HG03442 (cell line): ENCODE data around the gene DNAH17.

ENCODE experiments used
- ATAC-seq: cut with Tn5 transposase; IDR thresholded peaks from one replicate; pipeline ENCODE4 v1.9.1; 2021; ENCODE audit warnings: mild to moderate bottlenecking, moderate library complexity; ENCODE audit not compliant: unreplicated experiment

DNAH17 gene

DNA sequence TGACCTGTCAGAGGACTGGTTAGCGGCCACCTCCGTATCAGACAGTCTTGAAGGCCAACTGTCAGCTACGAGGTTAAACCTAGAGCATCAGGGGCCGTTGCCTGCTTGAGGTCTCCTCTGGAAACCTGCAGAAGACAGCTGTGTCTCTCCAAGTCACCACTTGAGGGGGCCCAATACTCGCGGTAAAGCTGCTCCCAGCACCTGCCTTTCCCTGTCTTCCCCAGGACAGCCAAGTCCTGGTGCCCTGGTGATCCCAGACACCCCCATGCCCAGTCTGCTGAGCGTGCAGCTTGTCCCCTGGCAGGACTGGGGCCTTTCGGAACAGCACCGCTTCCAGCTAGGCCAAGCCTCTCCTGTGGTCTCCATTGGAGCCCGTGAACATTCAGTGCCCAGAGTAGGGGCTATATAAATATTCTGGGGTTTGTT is 80.1 kb downstream of the DNAH17 start:
- ATAC-seq: no peak

DNA sequence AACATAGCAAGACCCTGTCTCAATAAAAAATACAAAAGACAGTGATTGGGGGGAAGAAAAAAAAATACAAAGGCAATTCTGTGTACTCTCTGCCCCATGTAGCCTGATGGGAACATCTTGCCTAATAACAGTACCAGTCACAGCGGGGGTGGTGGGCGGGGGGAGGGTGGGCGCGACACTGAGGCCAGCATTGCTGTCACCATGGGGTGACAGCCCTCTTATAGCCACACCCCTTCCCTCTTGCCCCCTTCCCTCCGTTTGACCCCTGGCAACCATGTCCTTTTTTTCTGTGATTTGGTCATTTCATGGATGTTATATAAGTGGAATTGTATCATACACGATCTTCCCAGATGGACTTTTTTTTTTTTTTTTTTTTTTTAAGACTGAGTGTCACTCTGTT is 80.9 kb downstream of the DNAH17 start:
- ATAC-seq: no peak

DNA sequence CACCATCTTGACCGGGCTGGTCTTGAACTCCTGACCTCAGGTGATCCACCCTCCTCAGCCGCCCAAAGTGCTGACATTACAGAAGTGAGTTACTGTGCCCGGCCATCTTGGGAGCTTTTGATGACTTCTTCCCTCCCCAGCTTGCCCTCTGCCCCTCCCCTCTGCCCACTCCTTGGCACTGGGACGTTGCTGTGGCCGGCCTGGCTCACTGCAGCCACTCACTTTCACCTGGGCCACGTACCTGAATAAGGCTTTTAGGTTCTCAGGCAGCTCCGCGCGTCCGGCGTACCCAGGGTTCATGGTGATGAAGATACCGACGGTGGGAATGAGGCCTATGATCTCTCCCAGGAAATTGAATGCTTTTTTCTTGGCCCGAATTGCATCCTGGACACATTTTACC is 81.6 kb downstream of the DNAH17 start:
- no peak for ATAC-seq

DNA sequence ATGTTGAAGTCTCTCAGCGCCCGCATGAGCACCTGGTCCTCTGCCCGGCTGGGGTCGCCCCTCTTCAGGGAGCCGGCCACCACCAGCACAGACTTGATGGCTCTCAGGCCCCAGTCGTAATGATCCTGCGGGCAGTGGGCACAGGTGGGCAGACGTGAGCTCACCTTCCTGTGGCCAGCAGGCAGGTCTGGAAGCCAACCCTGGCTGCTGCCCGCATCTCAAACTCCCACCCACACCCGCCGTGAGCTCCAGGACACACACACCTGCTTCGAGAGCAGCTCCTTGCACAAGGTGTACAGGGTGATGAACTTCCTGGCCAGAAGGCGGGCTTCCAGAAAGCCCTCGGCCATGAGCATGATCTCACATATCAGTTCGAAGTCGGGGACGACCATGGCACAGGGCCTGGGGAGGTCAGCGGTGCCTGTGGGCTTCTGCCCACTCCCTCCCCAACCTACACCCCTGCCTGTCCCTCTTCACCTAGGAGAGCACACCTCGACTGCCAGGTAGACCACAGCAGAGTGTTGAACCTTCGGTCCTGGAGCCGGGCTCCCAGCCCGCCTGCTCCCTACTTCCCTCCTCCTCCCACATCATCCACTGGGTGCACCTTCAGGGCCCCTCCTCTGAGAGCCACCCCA is 82.4 kb downstream of the DNAH17 start:
- no peak for ATAC-seq

DNA sequence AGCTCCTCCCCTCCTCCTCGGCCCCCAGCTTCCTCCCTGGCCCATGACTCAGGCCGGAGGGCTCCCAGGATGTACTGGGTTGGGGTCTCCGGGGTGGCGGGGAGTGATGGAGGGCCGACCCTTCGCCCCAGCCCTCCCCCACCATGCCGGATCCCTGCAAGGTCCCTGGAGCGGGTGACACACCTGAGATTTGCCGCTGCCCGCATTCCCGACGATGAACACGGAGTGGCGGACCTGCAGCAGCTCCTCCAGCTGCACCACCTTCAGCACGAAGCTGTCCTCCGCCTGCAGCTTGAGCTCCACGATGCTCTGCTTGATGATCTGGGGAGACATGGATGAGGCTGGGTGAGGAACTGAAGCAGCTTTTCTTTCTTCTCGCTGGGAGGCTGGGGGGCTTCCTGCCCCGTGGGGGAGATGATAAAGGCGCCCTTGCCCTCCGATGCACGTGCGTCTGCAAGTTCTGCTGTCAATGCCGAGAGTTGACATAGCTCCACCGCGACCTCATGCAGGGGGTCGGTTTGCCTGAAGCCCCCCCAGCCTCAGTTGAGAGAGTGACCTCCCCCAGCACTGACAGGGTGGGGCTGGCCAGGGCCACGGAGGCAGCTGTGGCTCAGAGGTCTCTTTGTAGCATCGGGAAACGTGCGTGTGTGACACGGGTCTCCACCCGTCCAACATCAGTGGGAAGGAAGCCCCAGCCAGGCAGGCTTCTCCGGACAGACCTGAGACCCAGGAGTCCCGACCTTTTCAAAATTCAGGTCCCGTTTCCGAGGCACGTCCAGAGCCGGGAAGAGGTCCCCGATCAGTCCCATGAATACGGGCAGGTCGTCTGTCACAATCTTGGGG is 83.1 kb downstream of the DNAH17 start:
- ATAC-seq: no peak

DNA sequence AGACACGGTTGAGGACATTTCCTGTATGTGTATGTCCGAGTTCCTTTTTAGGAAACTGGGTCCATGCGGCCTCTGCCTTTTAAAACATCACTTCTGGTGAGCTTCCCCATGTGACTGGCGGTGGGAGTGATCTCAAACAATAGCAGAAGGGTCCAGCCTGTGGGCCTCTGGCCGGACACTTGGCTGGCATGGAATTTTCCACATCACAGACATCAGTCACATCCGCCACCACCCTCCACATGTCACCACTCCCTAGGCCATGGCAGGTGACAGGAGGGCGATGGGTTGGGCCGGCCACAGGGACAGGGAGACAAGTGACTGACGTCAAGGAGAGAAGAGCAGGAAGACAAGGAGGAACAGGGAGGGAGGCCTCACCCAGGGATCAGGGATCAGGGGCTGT is 83.7 kb downstream of the DNAH17 start:
- ATAC-seq: no peak

DNA sequence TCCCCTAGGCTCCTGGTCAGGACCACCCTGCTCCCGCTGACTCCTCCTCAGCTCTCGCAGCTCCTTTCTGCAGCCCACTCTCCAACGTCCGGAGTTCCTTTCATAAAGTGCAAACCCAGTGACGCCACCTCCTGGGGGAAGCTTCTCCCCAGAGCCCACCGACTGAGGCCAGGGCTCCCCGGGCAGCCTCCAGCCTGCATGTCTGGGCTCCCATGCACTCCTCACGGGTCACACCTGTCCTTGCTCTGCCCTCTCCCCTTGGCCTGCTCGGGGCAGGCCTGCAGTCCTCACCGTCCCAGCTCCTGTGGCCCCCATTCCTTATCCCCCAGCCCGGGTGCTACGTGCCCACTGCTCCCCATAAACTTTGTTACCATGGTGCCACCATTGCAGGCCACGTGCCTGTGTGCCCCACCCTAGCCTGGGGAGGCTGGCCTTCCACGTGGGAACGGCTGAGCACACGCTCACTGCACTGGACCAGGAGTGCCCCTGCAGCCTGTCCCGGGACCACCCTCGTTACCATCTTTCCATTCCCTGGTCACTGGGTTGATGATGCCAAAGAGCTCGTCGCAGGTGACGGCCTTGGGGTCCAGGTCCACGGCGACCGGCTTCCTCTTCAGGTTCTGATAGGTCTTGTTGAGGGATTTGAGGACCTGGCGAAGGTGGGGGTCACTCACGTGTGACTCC is 84.9 kb downstream of the DNAH17 start:
- ATAC-seq: no peak

DNA sequence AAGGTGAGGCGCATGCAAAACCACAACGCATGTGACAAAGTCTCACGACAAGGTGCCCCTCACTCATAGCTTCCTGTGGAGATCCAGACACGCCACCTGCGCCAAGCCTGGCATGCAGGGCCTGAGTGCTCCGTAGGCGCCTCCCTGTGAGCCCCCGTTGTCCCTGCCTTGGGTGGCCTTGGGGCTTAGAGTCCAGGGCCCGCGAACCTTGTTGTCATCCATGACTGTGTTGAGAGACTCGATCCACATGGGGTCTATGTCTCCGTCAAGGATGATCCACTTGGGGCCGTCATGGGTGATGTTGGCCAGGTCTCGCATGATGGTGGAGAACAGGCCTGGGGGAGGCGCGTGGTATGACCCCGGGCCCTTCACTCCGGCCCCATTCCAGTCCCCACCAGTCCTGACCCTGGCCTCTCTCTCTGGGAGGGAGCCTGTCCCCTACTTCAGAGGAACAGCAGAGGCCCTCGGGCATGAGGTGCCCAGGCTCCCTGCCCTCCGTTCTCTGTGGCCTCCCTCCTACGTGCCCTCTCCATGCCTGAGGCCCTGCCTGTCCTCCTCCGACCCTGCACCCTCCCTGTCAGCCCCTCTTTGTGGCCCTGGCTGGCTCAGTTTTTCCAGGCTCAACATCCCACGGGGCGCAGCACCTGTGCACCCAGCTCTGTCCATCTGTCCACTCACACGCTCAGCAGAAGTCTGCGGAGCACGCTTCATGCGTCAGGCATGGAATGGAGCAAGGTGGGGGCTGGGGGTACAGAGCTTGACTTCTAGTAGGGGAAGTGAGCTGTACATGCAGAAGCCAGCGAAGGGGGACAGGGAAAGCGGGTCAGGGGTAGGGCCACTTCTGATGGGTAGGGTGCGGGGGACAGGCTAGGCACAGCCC is 85.7 kb downstream of the DNAH17 start:
- no peak for ATAC-seq

DNA sequence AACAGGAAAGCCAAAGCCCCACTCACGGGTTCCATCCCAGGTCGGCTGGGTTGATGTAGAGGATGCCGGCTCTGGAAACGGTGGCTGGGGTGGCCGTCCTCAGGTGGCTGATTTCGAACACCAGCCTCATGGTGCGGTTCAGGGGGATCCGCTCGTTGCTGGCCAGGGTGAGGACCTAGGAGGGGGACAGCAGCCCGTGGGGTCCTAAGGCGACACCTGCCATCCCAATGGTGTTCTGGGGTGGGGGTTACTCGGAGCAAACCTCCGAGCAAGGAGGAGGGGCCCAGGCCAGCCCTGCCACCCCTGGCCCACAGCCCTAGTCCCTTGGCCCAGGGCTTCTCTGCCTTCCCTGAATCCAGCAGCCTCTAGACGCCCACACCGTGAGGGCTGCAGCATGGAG is 86.5 kb downstream of the DNAH17 start:
- ATAC-seq: no peak

DNA sequence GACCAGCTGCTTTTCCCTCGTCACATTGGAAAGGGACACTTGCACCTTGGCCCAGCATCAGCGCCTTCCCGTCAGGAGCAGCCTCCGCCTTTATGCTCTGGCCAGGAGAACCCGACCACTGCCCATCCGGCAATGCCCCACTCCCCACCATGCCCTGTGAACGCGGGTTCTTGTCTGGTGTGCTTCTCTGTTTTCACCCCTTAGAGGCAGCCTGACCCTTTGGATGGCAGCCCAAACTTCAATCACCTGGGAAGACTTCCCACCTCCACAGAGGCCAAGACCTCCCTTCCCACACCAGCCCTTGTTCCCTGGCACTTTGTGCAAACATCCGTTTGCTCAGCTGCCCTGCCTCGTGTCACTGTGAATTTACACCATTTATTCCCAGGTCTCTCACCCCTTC is 87.0 kb downstream of the DNAH17 start:
- no peak for ATAC-seq

DNA sequence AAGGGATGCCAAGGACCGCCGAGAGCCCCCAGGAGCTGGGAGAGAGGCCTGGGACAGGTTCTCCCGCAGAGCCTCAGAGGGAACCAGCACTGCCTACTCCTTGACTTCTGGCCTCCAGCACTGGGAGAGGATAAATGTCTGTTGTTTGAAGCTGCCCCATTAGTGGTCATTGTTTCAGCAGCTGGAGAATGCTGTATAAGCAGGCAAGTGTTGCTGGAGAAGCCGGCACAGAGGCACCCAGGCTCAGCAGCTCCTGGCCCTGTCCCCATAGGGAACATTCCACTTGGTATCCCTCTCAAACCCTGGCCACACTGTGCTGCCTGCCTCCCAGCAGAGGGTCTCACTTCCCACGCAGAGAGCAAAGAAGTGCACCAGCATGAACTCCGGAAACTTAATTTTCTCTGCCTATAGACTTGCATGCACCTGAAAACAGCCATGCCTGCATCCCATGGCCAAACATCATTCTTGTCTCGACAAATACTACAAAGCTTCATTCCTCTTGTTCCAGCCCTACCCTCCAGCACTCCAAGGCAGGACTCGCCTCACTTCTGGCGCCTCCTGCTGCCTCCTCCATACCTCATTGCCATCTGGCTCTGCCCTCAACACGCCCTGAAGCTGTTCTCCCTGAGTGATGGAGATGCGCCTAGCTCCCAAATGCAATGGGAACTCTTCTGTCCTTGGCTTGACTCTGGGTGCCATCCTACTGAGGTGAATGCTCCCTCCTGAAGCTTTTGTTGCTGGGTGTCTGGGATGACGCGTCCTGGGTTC is 88.1 kb downstream of the DNAH17 start:
- ATAC-seq: no peak

DNA sequence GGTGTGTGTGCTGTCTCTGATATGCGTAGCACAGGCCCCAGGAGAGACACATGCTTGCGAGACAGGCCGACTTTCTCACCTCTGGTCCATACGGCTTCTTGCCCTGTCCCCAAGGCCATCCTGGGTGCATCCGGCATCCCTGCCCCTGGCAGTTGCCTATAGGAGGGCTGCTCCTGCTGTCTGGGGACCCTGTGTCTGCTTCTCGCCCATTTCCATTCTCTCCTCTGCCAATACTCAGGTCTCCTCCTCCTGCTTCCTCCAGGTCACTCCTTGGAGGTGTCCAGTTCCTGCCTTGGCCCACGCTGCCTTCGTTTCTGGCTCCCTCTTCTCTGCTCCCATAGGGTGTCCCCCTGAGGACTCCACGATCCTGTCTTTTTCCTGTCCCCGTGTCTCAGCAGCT is 89.0 kb downstream of the DNAH17 start:
- no peak for ATAC-seq

DNA sequence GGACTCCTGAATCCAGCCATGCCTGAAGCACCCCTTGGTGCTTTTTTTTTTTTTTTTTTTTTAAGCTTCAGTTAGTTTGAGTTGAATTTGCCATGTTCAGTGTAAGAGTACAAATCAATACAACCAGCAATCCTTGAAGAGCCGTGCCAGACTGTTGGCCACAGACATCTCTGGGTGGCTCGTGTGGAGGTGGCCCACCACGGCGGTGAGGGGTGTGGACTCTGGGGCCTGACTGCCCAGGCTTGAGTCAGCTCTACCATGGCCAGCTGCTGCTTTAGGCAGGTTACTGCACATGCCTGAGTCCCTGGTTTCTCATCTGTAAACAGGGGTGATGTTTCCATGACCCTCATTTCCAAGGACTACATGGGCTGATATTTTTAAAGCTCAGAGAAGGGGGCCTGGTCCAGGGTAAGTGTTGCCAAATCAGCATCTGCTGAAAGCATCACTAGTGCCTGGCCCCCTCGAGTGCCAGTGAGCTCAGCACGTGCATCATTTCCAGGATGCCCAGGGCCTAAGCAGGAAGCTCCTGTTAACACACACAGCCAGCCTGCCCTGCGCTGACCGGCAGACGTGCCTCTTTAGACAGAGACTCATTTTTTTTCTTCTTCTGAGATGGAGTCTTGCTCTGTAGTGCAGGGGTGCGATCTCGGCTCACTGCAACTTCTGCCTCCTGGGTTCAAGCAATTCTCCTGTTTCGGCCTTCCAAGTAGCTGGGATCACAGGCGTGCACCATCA is 90.1 kb downstream of the DNAH17 start:
- no peak for ATAC-seq

DNA sequence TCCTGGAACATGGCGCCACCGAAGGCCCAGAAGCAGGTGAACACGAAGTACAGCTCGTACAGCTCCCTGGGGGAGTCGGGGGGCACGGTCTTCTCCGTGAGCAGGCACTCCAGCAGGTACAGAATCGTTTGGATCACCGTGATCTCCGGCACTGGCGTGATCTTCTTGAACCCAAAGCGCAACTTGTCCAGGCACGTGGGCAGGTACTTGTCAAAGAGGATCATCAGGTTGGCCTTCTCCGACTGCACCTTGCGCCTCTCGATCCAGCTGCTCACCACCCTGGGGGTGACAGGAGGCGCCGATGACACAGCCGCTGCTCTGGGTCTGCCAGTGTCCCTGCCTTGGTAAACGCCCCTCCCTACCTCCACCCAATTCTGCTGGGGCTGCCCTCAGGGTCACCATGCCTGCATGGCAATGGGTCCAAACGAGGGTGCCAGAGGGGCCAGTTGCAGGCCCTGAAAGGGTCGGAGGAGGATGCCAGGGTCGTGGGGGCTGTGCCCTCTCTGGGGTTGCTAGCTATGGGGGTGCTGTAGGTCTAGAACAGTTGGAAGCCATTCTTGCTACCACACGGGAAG is 90.9 kb downstream of the DNAH17 start:
- no peak for ATAC-seq

DNA sequence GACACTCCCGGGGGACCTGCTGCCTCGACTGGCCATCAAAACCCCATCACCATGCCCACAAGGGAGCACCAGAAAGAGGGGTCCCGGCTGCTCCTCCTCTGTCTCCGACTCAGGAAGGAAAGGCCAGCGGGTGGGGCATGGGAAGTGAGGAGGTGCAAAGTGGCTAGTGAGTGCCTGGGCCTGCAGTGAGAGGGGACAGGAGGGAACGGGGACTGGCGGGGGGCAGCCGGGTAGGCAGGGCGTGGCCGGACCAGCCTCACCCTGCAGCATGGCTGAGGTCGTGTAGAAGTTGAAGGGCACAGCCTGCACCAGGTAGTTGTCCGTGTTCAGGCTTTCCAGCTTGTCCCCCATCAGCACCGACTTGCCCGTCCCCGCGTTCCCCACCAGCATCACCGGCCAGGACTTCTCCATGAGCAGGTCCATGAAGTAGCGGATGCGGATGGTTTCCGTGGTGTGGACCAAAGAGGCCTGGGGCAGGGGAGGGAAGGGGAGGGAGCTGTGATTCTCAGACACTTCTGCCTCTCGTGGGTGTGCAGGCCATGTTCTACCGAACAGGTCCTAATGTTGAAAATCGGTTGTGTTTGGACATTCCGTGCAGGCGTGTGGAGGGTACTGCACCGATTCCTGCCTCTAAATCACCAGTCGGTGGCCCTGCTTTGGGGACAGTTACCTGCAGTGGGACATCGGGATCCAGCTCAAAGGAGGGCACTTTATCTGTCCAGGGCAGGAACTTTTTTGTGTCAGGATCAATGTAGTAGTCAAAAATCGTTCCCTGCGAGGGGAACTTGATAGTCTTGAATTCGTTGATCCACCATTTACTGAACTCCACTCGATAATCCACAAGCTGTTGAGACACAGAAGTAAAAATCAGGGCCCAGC is 91.7 kb downstream of the DNAH17 start:
- no peak for ATAC-seq

DNA sequence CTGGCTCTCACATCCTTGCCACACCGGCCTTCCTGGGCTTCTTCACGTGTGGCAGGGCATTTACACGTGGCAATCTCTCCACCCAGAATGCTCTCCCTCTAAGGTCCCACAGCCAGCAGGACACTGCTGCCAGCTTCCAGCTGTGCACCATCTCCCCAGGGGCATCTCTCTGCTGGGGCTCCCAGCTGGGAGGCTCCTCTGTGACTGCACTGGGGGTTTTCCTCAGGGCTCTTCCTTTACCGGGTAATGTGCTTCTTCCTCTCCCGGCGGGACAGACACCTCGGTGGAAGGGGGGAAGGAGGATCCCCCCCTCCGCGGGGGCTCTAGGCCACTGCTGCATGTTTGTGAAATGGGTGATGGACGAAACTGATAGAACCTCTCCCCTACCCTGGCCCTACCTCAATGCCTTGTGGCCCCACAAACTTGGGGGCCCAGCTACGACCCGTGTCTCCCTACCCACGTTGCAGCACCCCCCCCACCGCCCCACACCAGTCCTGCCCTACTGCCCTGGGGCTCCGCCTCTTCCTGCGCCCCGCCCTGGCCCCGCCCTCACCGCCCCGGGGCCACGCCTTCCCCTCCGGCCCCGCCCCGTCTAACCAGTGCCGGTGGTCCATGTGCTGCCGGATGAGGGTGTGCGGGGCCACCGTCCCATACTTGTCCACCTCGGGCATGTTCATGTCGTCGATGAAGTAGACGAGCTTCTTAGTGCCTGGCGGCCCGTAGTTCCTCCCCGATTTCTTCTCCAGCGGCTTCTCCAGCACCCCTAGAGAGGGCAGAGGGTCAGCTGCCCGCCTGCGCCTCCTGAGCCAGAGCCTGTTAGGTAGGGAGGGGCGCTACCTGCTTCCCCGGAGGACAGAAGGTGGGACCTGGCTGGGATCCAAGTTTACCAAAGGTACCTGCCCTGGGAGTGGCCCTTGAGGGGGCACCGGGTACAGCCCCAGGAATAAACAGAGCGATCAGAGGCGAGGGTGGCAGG is 92.6 kb downstream of the DNAH17 start:
- no peak for ATAC-seq

DNA sequence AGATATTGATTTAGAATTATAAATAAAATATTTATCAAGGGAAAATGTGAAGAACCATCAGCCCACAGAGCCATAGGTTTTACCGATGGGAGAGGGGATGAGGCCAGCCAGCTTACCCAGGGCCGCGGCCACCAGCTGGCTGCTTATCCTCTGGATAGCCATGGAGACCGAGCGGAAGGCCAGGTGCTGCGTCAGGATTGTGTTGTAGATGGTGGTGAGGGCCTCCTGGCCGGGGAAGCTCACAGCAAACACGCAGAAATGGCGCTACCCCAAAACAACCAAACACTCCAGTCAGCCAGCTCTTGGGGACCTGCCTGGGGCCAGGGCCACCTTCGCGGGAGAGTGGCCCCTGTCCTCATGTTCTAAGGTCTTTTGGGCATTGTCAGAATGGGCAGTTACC is 97.8 kb downstream of the DNAH17 start:
- no peak for ATAC-seq
